ENCODE results near the gene FEM1B.
A peak's percentile ranks its signal among the peaks of the same experiment; 100 is the strongest.

Gene FEM1B

DNA sequence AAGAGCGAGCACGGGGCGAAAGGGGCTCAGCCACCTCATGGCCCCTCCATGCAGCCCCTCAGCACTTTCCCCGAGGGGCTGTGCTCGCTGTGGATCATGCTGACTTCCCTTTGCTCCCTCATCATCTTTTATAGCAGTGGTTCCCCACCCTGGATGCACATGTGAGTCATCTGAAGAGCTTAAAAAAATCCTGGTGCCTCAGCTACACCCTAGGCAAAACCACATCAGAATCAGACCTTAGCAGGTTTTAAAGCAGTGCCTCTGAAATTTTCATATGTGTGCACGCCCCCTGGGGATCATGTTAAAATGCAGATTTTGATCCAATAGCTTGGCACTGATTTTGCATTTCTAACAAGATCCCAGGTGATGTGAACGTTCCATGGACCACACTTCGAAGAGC lies 50.9 kb downstream of the FEM1B start:
- peak in 1 of 4 experiments; percentile 3 for DNase-seq

DNA sequence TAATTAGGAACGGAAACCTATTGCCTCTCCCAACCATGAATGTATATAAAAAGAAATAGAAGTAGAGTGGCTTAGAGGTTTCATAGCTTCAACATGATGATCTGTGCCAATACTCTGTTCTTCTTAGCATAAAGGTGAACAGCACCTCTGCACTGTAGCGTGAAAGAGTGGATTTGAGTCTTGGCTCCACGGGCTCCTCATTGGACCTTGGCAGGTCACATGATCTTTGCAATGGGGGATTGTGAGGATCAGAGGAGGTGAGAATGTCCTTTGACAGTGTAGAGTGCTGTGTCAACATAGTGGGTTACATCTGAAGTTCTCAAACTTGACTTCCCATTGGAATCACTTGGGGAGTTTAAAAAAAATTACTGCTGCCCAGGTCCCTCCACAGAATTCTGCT lies 51.4 kb downstream of the FEM1B start:
- no peak for DNase-seq

DNA sequence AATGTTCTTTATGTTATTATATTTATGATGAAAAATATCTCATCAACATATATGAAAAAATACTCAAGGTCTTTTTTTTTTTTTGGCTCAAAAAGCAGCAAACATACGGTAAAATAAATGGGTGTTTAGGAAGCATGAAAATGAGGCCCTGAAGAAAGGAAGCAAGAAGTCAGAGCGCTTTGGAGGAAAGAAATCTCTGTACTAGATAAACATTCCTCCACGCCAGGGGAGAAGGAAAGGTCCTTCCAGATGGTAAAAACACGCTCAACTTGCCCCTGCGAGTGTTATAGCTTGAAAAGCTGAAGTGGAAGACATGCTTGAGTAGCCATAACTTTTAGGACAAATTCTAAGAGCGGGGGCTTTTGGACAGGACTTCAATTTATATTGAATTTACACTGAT lies 52.9 kb downstream of the FEM1B start:
- DNase-seq, result no peak

DNA sequence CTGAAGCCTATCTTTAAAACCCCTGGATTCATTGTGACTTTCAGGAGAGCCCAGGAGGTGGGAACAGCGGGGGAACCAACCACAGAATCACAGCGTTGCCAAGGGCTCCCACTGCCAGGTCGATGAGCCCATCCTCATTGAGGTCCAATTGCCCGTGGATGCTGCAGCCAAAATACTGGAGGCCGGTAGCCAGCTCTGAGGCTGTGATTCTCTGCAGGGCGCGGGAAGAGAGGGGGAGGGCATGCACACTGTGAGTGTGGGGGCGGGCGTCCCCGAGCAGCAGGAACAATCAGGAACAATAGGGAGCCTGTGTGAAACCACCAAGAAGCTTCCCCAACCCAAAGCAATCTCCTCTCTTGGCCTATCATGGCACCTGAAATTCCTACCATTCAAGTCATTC lies 53.4 kb downstream of the FEM1B start:
- no peak for DNase-seq

DNA sequence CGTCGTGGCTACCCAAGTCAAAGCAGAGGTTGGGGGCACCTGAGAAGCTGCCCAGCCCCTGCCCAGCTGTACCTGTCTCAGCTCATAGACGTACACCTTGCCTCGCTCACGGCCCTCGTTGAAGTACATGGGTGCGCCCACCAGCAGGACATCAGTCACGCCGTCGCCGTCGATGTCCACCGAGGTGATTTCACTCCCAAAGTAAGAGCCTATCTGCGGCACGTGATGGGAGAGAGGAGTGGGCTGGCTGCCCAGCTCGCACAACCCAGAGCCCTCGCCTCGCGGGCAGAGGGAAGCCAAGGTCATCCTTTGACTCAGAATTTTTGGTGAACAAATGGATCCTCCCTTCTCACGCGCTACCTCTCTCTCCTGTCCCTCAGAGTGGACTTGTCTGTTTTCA lies 54.7 kb downstream of the FEM1B start:
- DNase-seq, result no peak

DNA sequence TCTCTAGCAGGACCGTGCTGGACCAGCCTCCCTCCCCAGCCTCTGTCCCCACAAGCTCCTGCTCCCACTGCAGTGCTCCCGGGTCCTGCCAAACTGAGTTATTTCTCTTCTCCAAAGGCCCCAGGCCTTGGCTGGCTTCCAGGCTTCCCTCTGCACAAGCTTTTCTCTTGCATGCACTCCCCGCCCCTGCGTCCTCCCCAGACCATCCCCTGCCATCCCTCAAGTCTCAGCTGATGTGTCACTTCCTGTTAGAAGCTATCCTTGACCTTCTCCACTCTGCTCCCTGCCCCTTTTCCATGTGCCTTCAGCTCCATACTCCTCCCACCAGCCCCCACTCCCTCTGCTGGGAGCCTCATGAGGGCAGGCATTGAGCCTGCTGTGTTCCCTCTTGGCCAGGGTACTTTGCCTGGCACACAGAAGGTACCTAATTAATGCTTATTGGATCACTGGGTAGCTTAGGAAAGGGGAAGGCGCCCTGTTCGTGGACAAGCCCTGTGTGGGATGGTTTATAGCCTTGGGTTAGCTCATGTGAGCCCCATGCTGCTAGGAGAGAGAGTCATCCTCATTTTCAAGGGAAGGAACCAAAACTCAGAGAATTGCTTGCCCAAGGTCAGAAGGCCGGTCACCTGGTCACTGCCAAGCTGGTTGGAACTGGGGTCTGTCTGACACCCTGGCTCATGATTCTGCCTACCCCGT lies 56.4 kb downstream of the FEM1B start:
- DNase-seq, result no peak

DNA sequence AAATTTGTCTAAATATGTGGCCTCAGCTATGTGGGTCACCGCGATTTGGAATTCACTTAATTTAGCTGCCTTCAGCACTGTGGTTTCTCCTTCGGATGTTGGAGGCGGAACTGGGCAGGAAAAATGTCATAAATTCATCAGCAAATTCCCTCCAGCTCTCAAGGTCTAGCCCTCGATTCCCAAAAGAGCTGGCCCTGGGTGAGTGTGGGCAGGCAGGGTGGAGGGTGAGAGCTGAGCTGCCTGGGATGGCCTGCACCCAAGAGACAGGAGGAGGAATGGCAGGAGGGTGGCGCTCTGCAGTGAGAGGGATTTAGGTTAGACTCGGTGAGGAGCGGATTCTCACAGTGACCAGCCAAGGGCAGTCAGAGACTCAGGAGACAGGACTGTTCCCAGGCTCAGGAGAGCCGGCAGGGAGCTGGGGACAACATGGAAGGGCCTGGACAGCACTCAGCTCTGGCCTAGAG lies 57.1 kb downstream of the FEM1B start:
- DNase-seq, result no peak

DNA sequence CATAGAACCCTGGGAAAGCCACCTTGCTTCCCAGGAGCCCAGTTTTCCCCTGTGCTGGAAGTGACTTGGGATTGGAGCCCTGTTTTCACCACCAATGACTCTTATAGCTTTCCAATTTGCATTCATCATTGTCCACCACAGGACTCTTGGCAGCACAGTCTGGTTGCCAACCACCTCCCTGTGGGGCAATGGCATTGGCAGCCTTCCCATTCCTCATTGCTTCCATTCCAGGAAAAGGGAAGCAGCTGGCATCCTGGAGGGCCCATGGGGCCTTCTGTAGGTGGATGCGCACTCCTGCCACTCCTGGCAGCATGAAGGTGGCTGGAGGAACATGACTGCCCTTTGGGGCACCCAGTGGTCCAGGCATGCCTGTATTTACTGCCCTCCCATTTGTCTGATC lies 57.7 kb downstream of the FEM1B start:
- no peak for DNase-seq

DNA sequence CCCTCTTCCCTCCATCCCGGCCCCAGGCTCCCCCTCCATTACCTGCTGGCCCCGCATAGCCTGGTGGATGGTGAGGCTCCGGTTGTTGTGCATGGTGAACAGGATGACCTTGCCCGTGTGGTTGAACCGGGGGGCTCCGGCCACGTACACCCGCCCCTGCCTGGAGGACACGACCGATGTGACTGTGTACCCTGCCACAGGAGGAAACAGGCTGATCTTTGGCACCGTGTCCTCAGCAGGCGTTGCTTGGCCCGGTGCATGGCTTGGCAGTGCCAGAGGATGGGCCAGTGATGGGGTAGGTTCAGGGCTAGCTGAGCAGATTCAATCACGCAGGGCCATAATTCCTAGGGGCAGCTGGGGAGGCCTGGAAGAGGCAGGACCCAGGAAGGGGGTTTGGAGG lies 58.1 kb downstream of the FEM1B start:
- no peak for DNase-seq

DNA sequence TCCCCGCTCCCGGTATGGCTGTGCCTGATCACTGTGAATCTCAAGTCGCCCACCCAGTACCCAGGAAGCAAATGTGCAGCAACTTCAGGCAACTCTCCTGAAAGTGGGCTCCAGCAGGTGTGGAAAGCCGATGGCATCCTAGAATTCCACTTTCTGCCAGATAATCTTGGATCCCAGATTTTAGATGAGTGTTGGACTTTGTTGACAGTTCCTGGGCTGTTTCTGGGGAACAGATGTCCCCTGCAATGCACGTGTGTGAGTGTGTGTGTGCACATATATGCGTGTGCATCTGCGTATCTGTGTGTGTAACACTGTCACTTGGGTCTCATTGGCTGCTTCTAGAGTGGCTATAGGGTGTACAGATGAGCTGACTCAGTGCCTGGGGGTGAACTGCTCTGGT lies 59.0 kb downstream of the FEM1B start:
- DNase-seq, result no peak

DNA sequence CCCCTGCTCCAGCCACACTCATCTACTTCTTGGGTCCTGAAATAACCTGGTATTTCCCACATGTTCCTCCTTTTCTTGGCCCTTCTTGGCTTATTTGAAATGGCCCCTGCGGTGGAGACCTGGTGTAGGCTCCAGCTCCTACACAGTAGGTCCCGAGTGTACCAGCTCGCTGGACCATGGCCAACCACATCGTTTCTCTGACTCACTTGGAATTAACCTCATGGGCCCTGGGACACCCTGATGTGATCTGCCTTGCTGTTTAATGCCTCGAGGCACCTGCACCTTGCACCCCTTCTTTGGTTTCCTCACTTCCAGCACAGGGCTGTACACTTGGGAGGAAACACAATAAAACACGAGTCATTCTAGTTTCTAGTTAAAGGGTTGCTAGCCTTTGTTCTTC lies 60.3 kb downstream of the FEM1B start:
- no peak for DNase-seq

DNA sequence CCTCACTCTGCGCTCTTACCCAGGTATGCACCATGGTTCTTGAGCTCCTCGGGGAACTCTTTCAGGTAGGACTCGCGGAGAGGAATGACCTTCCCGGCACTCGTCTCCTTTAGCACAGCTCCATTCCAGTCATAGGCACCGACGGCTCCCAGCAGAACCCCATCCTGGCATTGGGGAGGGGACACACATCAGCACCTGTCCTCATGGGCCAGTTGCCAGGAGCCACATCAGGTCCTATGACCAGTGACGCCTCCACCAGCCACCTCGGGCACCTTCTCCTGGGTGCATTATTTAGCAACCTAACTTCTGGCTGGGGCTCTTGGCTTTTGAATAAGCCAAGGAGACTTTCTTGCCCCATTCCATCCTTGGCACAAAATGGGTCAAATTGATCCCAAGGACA lies 61.9 kb downstream of the FEM1B start:
- no peak for DNase-seq

DNA sequence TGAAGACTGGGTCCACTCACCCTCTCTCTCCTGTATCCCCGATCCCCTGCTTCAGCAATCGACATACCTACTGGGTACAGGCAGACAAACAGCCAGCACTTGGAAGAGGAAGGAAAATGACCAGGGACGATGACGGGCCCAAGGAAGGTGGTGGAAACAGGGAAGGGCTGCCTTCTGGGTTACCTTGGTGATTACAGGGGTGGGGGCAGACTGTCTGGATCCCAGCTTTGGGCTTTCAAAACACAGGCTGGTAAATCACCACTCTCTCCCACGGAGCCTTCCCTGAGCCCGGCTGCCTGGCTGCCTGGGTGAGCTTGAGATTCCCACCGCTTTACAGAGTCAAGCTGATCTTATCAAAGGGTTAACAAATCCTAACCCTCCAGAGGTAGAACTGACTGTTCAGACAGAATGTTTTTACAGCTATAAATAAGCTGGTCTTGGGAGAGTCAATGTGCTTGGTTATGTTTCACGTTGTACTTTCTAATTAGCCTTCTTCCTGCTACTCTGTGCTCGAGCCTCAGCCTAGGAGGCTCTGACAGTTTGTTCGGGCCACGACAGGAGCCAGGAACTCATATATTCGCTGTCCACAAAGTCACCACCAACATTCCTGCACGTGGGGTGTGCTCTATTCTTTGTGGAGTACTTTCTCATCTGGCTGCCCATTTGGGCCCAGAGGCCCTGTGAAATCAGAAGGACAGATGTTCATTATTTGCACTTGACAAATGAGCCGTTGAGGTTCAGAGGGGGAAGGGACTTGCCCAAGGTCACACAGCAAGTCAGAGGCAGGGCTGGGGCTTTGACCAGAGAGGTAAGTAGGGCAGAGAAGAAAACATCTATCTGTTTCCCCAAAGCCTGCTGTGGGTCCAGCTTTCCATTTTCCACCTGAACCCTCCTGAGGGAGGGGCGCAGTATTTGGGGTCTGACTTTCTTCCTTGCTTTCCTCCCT lies 63.5 kb downstream of the FEM1B start:
- no peak for DNase-seq

DNA sequence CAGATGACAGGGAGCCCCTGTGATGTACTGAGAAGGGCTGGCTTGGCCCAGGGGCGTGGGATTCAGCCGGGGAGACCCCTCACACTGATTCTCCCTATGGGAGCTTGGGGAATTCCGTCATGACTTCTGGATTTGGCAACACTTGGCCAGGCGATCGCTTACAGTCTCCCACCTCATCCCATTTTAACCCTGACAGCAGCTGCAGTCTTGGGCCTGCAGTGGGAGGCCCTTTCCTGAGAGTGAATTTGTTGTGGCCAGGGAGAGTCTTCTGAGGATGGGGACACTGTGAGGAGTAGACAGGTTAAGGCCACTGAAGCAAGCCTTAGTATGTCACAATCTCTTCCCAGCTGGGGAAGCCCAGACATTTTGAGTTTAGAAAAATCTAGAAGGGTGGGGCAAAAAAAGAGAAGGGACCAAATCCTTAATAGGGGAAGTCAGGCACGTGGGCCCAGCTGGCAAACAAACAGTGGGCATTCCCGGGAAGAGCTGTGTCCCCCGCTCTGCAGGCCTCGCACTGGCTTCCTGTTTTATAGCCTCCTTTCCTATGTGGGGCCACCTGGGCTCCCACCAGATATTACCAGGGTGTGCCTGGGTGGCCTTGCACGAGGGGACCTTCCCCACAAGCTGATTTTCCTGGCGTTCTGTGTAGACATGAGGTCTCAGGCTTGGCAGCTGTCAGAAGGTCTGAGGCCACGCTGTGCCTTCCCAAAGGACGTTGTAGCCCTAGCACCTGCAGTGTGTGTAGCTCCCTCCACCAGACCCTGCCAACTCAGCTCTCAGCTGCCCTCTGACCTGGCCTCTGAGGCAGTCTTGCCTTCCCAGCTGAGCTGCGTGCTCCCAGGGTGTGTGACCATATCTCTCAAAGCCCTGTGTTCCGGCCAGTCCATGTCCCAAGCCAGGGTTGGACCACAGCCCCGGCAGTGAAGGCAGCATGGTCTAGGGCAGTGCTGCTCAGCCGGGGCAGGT lies 64.5 kb downstream of the FEM1B start:
- DNase-seq, result no peak

DNA sequence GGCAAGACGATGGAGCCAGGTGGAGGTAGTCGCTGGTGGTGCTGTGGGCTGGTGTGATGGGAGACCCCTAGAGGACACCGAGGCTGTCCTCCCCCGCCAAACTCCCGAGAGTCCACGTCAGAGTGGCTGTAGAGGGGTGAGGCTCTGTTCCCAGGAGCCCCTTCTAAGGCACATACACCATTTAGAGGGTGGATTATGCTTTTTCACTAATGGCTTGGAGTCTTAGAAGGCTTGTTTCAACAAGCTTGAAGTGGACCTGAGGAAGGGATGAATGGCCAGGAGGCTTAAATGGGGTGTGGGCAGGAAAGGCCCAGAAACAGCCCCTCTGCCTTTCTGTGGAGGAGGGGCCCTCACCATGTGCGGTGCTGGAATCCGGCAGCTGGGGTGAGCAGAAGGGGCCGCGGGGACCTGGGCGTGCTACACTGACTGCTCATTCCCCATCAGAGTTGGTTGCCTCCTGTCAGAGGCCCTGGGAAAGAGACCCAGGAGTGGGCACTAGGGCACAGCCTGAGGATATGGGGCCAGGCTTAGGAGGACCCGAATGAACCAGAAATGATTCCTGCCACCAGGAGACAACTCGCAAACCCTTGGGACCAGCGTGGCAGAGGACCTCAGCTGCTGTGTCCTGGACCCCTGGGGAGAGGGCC lies 66.2 kb downstream of the FEM1B start:
- DNase-seq, result no peak

DNA sequence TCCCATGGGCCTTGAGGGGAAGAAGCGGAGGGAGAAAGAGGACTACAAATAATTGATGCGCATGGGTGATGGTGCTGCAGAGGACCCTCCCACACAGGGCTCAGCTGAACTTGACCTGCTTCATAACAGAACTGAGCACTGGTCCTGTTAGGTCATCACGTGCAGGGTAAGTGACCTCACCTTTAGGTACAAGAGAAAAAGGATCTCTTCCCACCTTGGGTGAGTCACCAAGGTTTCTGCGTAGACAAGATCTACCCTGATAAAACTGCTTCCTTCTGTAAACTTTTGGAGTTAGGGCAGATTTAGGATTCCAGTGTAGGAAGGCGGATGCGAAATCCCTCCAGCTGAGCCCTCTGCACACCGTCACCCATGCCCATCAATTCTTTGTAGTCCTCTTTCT lies 67.1 kb downstream of the FEM1B start:
- DNase-seq, result no peak

Data from activated naive CD4-positive, alpha-beta T cell (primary cell).